ENCODE measurements around the gene MYH11. TPM values are rescaled to one million over a fixed set of nuclear protein-coding genes. Genes with fewer than 3 reads are reported as not detected.

The MYH11 gene
- total RNA-seq, 1 experiment from 2014 or later = 0.05 TPM

DNA sequence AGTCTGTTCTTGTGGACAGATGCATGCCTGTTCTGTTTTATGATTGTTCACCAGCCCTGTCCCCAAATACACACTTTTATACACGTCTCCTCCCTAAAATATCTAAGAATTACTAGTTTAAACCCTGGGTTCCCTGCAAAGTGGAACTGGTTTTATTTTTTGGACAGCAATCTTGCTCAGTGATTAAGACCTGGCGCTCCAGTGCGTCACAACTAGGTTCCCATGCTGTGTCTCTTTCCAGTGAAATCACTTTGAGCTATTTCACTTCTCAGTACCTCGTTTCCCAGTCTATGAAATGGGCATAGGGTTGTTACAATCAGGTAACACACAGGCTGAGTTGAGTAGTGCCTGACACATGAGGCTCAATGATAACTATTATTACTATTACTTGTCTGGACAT, 30.5 kb upstream of the MYH11 start:
- CTCF ChIA-PET = interaction anchor here (1.6 kb wide), 1 partner anchor 12 kb away, joined by 6 read pairs; no protein-coding TSS in a partner anchor
- Mint-ChIP-seq H3K27ac (ENCODE audit: unreplicated experiment) (no peak overlapping the region), H3K4me3 (ENCODE audit: low read depth, unreplicated experiment) (peak overlapping the region; percentile 82), H3K36me3 (ENCODE audit: insufficient read depth, unreplicated experiment) (peaks cover 28% of the 10 kb centered on the region), H3K27me3 (ENCODE audit: unreplicated experiment) (no peaks in the 10 kb centered on the region), H3K4me1 (ENCODE audit: low read depth, unreplicated experiment) (peaks cover 21% of the 10 kb centered on the region), H3K9me3 (ENCODE audit: low read depth, unreplicated experiment) (no peaks in the 10 kb centered on the region)
- TF ChIP-seq, protein P1, sequence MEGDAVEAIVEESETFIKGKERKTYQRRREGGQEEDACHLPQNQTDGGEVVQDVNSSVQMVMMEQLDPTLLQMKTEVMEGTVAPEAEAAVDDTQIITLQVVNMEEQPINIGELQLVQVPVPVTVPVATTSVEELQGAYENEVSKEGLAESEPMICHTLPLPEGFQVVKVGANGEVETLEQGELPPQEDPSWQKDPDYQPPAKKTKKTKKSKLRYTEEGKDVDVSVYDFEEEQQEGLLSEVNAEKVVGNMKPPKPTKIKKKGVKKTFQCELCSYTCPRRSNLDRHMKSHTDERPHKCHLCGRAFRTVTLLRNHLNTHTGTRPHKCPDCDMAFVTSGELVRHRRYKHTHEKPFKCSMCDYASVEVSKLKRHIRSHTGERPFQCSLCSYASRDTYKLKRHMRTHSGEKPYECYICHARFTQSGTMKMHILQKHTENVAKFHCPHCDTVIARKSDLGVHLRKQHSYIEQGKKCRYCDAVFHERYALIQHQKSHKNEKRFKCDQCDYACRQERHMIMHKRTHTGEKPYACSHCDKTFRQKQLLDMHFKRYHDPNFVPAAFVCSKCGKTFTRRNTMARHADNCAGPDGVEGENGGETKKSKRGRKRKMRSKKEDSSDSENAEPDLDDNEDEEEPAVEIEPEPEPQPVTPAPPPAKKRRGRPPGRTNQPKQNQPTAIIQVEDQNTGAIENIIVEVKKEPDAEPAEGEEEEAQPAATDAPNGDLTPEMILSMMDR (IDR thresholded peaks at IDR 0.05; ENCODE audit: unreplicated experiment) = no peak
- BruUV-seq (replicated peaks) = no TSS peak
- intact Hi-C loops (cut with micrococcal nuclease; ENCODE audit: unreplicated experiment) = loop anchor here (5.0 to 10.0 kb wide), 4 partner anchors 45 to 138 kb away; partner anchors contain the start of gene ABCC1
- DNase-seq = no peak

- DNase-seq = no peak
- CTCF ChIA-PET = interaction anchor here (0.6 to 1.1 kb wide), 4 partner anchors 10 to 110 kb away, joined by 3 to 9 read pairs (median 3); no protein-coding TSS in a partner anchor
- Mint-ChIP-seq H3K27me3 (ENCODE audit: unreplicated experiment) (no peaks in the 10 kb centered on the region), H3K36me3 (ENCODE audit: insufficient read depth, unreplicated experiment) (peaks cover 28% of the 10 kb centered on the region), H3K9me3 (ENCODE audit: low read depth, unreplicated experiment) (no peaks in the 10 kb centered on the region), H3K4me3 (ENCODE audit: low read depth, unreplicated experiment) (no peak overlapping the region), H3K27ac (ENCODE audit: unreplicated experiment) (peak overlapping the region; percentile 45), H3K4me1 (ENCODE audit: low read depth, unreplicated experiment) (peaks cover 21% of the 10 kb centered on the region)
- BruUV-seq (replicated peaks) = no TSS peak
- TF ChIP-seq, protein P1 (IDR thresholded peaks at IDR 0.05; ENCODE audit: unreplicated experiment) = no peak
- intact Hi-C loops (cut with micrococcal nuclease; ENCODE audit: unreplicated experiment) = loop anchor here (5.0 to 10.0 kb wide), 4 partner anchors 46 to 139 kb away; partner anchors contain the start of gene ABCC1
These were observed 29.2 kb upstream of the MYH11 start for GRCh38 chr16:15886078-15886477.

- Mint-ChIP-seq H3K9me3 (ENCODE audit: low read depth, unreplicated experiment) (no peaks in the 10 kb centered on the region), H3K27me3 (ENCODE audit: unreplicated experiment) (no peaks in the 10 kb centered on the region), H3K27ac (ENCODE audit: unreplicated experiment) (peak overlapping the region; percentile 45), H3K4me1 (ENCODE audit: low read depth, unreplicated experiment) (peaks cover 21% of the 10 kb centered on the region), H3K4me3 (ENCODE audit: low read depth, unreplicated experiment) (no peak overlapping the region), H3K36me3 (ENCODE audit: insufficient read depth, unreplicated experiment) (peaks cover 28% of the 10 kb centered on the region)
- TF ChIP-seq, protein P1 (IDR thresholded peaks at IDR 0.05; ENCODE audit: unreplicated experiment) = no peak
- DNase-seq = no peak
- no TSS peak for BruUV-seq (replicated peaks)
- intact Hi-C loops (cut with micrococcal nuclease; ENCODE audit: unreplicated experiment) = loop anchor here (5.0 to 10.0 kb wide), 4 partner anchors 47 to 139 kb away; partner anchors contain the start of gene ABCC1
- CTCF ChIA-PET = interaction anchor here (0.6 to 0.8 kb wide), 2 partner anchors 9 to 60 kb away, joined by 3 to 9 read pairs; no protein-coding TSS in a partner anchor
These were observed 28.8 kb upstream of the MYH11 start for GRCh38 chr16:15885560-15886001.

GRCh38 chr16:15882563-15882962, 25.7 kb upstream of the MYH11 start:
- no peak for DNase-seq
- no TSS peak for BruUV-seq (replicated peaks)

More at GRCh38 chr16:15882563-15882962, 25.7 kb upstream of the MYH11 start:
- CTCF ChIA-PET = no interaction called here
- Mint-ChIP-seq H3K36me3 (ENCODE audit: insufficient read depth, unreplicated experiment) (peaks cover 28% of the 10 kb centered on the region), H3K9me3 (ENCODE audit: low read depth, unreplicated experiment) (no peaks in the 10 kb centered on the region), H3K4me1 (ENCODE audit: low read depth, unreplicated experiment) (peaks cover 29% of the 10 kb centered on the region), H3K27me3 (ENCODE audit: unreplicated experiment) (no peaks in the 10 kb centered on the region), H3K4me3 (ENCODE audit: low read depth, unreplicated experiment) (no peak overlapping the region), H3K27ac (ENCODE audit: unreplicated experiment) (no peak overlapping the region)
- TF ChIP-seq, protein P1 (IDR thresholded peaks at IDR 0.05; ENCODE audit: unreplicated experiment) = no peak
- intact Hi-C loops (cut with micrococcal nuclease; ENCODE audit: unreplicated experiment) = loop anchor here (10.0 kb wide), 1 partner anchor 142 kb away; no protein-coding TSS in a partner anchor

Measured in Calu3 (cell line).